WTC11 (cell line): Measurements from ENCODE around the gene ACSF3. TPM values are rescaled to one million over a fixed set of nuclear protein-coding genes. Genes with fewer than 3 reads are reported as not detected.

Experiments used
- ATAC-seq: fragments of 200-7000 bp; cut with Tn5 transposase; 2 replicates; pipeline ENCODE4 v1.10.0; 2021; ENCODE audit warnings: mild to moderate bottlenecking, moderate library complexity
- CTCF ChIA-PET: fragments of 300-600 bp; sonication (Branson Sonifier 250); formaldehyde crosslinking; loops from one replicate; lab custom pipeline; 2021; ENCODE audit warnings: antibody characterized with exemption; lab: Charles Lee
- POLR2A ChIA-PET: fragments of 350-600 bp; sonication (Branson Sonifier 250); formaldehyde crosslinking; loops from one replicate; lab custom pipeline; 2021; ENCODE audit warnings: antibody characterized with exemption; lab: Charles Lee
- DNase-seq: peaks from one replicate; pipeline ENCODE4 v3.0.0; 2021; ENCODE audit warnings: low spot score
- H3K27ac Mint-ChIP-seq: 2 replicates; pipeline ENCODE4 v1.8.0; 2021; ENCODE audit warnings: mixed read lengths
- H3K27me3 Mint-ChIP-seq: 2 replicates; pipeline ENCODE4 v1.8.0; 2021; ENCODE audit warnings: low read depth, mild to moderate bottlenecking, moderate library complexity, mixed read lengths
- H3K36me3 Mint-ChIP-seq: 2 replicates; pipeline ENCODE4 v1.8.0; 2021; ENCODE audit warnings: mixed read lengths
- H3K4me1 Mint-ChIP-seq: 2 replicates; pipeline ENCODE4 v1.8.0; 2022; ENCODE audit warnings: mixed read lengths
- H3K4me3 Mint-ChIP-seq: 2 replicates; pipeline ENCODE4 v1.8.0; 2021; ENCODE audit warnings: mild to moderate bottlenecking, moderate library complexity, mixed read lengths
- H3K9me3 Mint-ChIP-seq: 2 replicates; pipeline ENCODE4 v1.8.0; 2021; ENCODE audit warnings: mixed read lengths
- CBFB ChIP-seq: sonication (generic); formaldehyde crosslinking; IDR thresholded peaks from 2 replicates; pipeline ENCODE4 v1.8.1; 2022; ENCODE audit warnings: mild to moderate bottlenecking, low read depth, missing genetic modification reagents
- CREM ChIP-seq: sonication (generic); formaldehyde crosslinking; IDR thresholded peaks from 2 replicates; pipeline ENCODE4 v1.8.1; 2022; ENCODE audit warnings: mild to moderate bottlenecking, missing genetic modification reagents, moderate library complexity
- E2F4 ChIP-seq: sonication (generic); formaldehyde crosslinking; IDR thresholded peaks from 2 replicates; pipeline ENCODE4 v1.8.1; 2022; ENCODE audit warnings: low read depth, mild to moderate bottlenecking, moderate library complexity, missing genetic modification reagents, borderline replicate concordance
- EMX1 ChIP-seq: fragments of 250-450 bp; sonication (Bioruptor Pico); IDR thresholded peaks from 2 replicates; pipeline ENCODE4 v1.8.0; 2021; ENCODE audit warnings: mild to moderate bottlenecking
- HMGA2 ChIP-seq: fragments of 250-450 bp; sonication (Bioruptor Pico); IDR thresholded peaks from 2 replicates; pipeline ENCODE4 v1.4.0; 2021; ENCODE audit warnings: mild to moderate bottlenecking, moderate library complexity
- IRF2 ChIP-seq: sonication (generic); formaldehyde crosslinking; IDR thresholded peaks from 2 replicates; pipeline ENCODE4 v1.8.0; 2022; ENCODE audit warnings: low read depth, missing genetic modification reagents, borderline replicate concordance
- MYBL2 ChIP-seq: sonication (generic); formaldehyde crosslinking; IDR thresholded peaks from 2 replicates; pipeline ENCODE4 v1.8.1; 2023; ENCODE audit warnings: mild to moderate bottlenecking, moderate library complexity, missing genetic modification reagents
- NFYB ChIP-seq: sonication (generic); formaldehyde crosslinking; conservative IDR thresholded peaks from 2 replicates; pipeline ENCODE4 v1.8.0; 2022; ENCODE audit warnings: low read depth, missing genetic modification reagents
- NR3C1 ChIP-seq: sonication (generic); formaldehyde crosslinking; conservative IDR thresholded peaks from 2 replicates; pipeline ENCODE4 v1.8.1; 2023; ENCODE audit warnings: low read depth, mild to moderate bottlenecking, missing genetic modification reagents
- OVOL2 ChIP-seq: fragments of 250-450 bp; sonication (Bioruptor Pico); IDR thresholded peaks from 2 replicates; pipeline ENCODE4 v1.9.0; 2021; ENCODE audit warnings: mild to moderate bottlenecking, borderline replicate concordance
- PRRX2 ChIP-seq: fragments of 250-450 bp; sonication (Bioruptor Pico); IDR thresholded peaks from 2 replicates; pipeline ENCODE4 v1.8.0; 2021; ENCODE audit warnings: mild to moderate bottlenecking
- SMAD3 ChIP-seq: sonication (generic); formaldehyde crosslinking; IDR thresholded peaks from 2 replicates; pipeline ENCODE4 v1.8.0; 2022; ENCODE audit warnings: missing genetic modification reagents, mild to moderate bottlenecking, borderline replicate concordance
- SMAD4 ChIP-seq: sonication (generic); formaldehyde crosslinking; IDR thresholded peaks from 2 replicates; pipeline ENCODE4 v1.8.0; 2022; ENCODE audit warnings: mild to moderate bottlenecking, missing genetic modification reagents
- SP1 ChIP-seq: sonication (generic); formaldehyde crosslinking; conservative IDR thresholded peaks from 2 replicates; pipeline ENCODE4 v1.8.1; 2022; ENCODE audit warnings: missing genetic modification reagents
- TP53 ChIP-seq: sonication (generic); formaldehyde crosslinking; IDR thresholded peaks from 2 replicates; pipeline ENCODE4 v1.8.1; 2023; ENCODE audit warnings: mild to moderate bottlenecking, missing genetic modification reagents
- USF1 ChIP-seq: sonication (generic); formaldehyde crosslinking; IDR thresholded peaks from 2 replicates; pipeline ENCODE4 v1.8.0; 2022; ENCODE audit warnings: mild to moderate bottlenecking, missing genetic modification reagents
- ZNF232 ChIP-seq: sonication (generic); formaldehyde crosslinking; IDR thresholded peaks from 2 replicates; pipeline ENCODE4 v1.8.0; 2022; ENCODE audit warnings: mild to moderate bottlenecking, missing genetic modification reagents
- ZNF263 ChIP-seq: sonication (generic); formaldehyde crosslinking; IDR thresholded peaks from 2 replicates; pipeline ENCODE4 v1.8.1; 2022; ENCODE audit warnings: low read depth, mild to moderate bottlenecking, moderate library complexity, missing genetic modification reagents
- total RNA-seq: library from RNA; stranded (reverse); gene quantifications from 3 replicates; pipeline ENCODE4 v1.2.3, GENCODE V29; 2021
- TF ChIP-seq, protein P1 (sequence below): sonication (generic); formaldehyde crosslinking; IDR thresholded peaks from 2 replicates; pipeline ENCODE4 v1.8.0; 2023; ENCODE audit warnings: missing genetic modification reagents, mild to moderate bottlenecking, borderline replicate concordance
- TF ChIP-seq, protein P2 (sequence below): fragments of 250-450 bp; sonication (Bioruptor Pico); IDR thresholded peaks from 2 replicates; pipeline ENCODE4 v1.9.0; 2021; ENCODE audit warnings: moderate library complexity, mild to moderate bottlenecking, inconsistent platforms, borderline replicate concordance
- TF ChIP-seq, protein P3 (sequence below): sonication (generic); formaldehyde crosslinking; IDR thresholded peaks from 2 replicates; pipeline ENCODE4 v1.8.0; 2023; ENCODE audit warnings: missing genetic modification reagents
- TF ChIP-seq, protein P4 (sequence below): fragments of 250-450 bp; sonication (Bioruptor Pico); IDR thresholded peaks from 2 replicates; pipeline ENCODE4 v2.1.2; 2022; ENCODE audit warnings: mild to moderate bottlenecking, moderate library complexity

Gene ACSF3
- total RNA-seq, 1 experiment from 2014 or later, result 22.9 TPM

DNA sequence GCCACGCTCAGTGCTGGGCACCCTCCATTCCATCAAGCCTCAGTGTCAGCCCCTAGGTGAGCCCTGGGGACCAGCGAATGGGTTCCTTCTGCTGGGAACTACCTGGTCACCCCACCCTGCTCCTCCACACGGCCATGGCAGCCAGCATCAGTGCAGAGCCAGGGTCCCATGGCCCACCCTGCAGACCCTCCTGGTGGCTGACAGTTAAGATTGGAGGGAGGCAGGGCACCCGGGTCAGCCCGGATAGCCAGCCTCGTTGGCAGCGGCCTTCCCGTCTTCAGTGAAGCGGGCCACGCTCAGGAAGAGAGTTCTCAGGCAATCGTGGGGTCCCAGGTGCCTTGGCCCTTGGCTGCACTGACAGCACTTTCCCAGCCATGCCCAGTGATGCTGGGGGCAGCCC is 37.1 kb upstream of the ACSF3 start (continued):
- TF ChIP-seq, protein P1, sequence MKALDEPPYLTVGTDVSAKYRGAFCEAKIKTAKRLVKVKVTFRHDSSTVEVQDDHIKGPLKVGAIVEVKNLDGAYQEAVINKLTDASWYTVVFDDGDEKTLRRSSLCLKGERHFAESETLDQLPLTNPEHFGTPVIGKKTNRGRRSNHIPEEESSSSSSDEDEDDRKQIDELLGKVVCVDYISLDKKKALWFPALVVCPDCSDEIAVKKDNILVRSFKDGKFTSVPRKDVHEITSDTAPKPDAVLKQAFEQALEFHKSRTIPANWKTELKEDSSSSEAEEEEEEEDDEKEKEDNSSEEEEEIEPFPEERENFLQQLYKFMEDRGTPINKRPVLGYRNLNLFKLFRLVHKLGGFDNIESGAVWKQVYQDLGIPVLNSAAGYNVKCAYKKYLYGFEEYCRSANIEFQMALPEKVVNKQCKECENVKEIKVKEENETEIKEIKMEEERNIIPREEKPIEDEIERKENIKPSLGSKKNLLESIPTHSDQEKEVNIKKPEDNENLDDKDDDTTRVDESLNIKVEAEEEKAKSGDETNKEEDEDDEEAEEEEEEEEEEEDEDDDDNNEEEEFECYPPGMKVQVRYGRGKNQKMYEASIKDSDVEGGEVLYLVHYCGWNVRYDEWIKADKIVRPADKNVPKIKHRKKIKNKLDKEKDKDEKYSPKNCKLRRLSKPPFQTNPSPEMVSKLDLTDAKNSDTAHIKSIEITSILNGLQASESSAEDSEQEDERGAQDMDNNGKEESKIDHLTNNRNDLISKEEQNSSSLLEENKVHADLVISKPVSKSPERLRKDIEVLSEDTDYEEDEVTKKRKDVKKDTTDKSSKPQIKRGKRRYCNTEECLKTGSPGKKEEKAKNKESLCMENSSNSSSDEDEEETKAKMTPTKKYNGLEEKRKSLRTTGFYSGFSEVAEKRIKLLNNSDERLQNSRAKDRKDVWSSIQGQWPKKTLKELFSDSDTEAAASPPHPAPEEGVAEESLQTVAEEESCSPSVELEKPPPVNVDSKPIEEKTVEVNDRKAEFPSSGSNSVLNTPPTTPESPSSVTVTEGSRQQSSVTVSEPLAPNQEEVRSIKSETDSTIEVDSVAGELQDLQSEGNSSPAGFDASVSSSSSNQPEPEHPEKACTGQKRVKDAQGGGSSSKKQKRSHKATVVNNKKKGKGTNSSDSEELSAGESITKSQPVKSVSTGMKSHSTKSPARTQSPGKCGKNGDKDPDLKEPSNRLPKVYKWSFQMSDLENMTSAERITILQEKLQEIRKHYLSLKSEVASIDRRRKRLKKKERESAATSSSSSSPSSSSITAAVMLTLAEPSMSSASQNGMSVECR (CRISPR knock-in tag), result no peak
- TF ChIP-seq SP1 (no peak), EMX1 (no peak), ZNF232 (CRISPR knock-in tag) (no peak), HMGA2 (no peak), OVOL2 (CRISPR knock-in tag) (no peak)
- TF ChIP-seq, all 79 proteins: peak for 0

- CTCF ChIA-PET, result interaction anchor here (1.2 kb wide), 2 partner anchors 10 to 320 kb away, joined by 3 to 5 read pairs; no protein-coding TSS in a partner anchor
- no peaks in the 10 kb centered on the region for H3K27me3 Mint-ChIP-seq
Measured at GRCh38 chr16:89057738-89058137, 35.9 kb upstream of the ACSF3 start.

GRCh38 chr16:89058812-89059211 is 34.8 kb upstream of the ACSF3 start:
- no peaks in the 10 kb centered on the region for H3K36me3 Mint-ChIP-seq

More at GRCh38 chr16:89057738-89058137, 35.9 kb upstream of the ACSF3 start:
- H3K36me3 Mint-ChIP-seq, result no peaks in the 10 kb centered on the region
- no peaks in the 10 kb centered on the region for H3K9me3 Mint-ChIP-seq
- H3K4me3 Mint-ChIP-seq, result no peak overlapping the region
- no peak for ATAC-seq
- H3K27ac Mint-ChIP-seq, result no peak overlapping the region
- POLR2A ChIA-PET, result interaction anchor here (0.5 kb wide), 1 partner anchor 227 kb away, joined by 3 read pairs; no protein-coding TSS in a partner anchor
- H3K4me1 Mint-ChIP-seq, result no peaks in the 10 kb centered on the region
- DNase-seq, result no peak
- TF ChIP-seq NR3C1 (CRISPR knock-in tag), result no peak
- TF ChIP-seq HMGA2, result no peak
- TF ChIP-seq, all 79 proteins: peak for 0

GRCh38 chr16:89060207-89060794 is 33.4 kb upstream of the ACSF3 start:
- TF ChIP-seq PRRX2 (CRISPR knock-in tag) (no peak), MYBL2 (CRISPR knock-in tag) (no peak), USF1 (CRISPR knock-in tag) (no peak), E2F4 (no peak)
- TF ChIP-seq, protein P2, sequence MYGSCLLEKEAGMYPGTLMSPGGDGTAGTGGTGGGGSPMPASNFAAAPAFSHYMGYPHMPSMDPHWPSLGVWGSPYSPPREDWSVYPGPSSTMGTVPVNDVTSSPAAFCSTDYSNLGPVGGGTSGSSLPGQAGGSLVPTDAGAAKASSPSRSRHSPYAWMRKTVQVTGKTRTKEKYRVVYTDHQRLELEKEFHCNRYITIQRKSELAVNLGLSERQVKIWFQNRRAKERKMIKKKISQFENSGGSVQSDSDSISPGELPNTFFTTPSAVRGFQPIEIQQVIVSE, result no peak
- H3K4me3 Mint-ChIP-seq, result no peak overlapping the region
- DNase-seq, result no peak
- H3K4me1 Mint-ChIP-seq, result no peaks in the 10 kb centered on the region
- H3K9me3 Mint-ChIP-seq, result no peaks in the 10 kb centered on the region
- POLR2A ChIA-PET, result interaction anchor here (0.6 kb wide), 1 partner anchor 120 kb away, joined by 3 read pairs; no protein-coding TSS in a partner anchor
- CTCF ChIA-PET, result interaction anchor here (0.6 kb wide), 1 partner anchor 323 kb away, joined by 4 read pairs; no protein-coding TSS in a partner anchor
- H3K27ac Mint-ChIP-seq, result no peak overlapping the region
- ATAC-seq, result no peak
- H3K27me3 Mint-ChIP-seq, result no peaks in the 10 kb centered on the region
- no peaks in the 10 kb centered on the region for H3K36me3 Mint-ChIP-seq

More at GRCh38 chr16:89058812-89059211, 34.8 kb upstream of the ACSF3 start:
- TF ChIP-seq CREM (CRISPR knock-in tag) (no peak), SMAD4 (no peak), NFYB (CRISPR knock-in tag) (no peak), MYBL2 (CRISPR knock-in tag) (no peak), IRF2 (CRISPR knock-in tag) (no peak), ZNF263 (CRISPR knock-in tag) (no peak), CBFB (CRISPR knock-in tag) (no peak), TP53 (CRISPR knock-in tag) (no peak), SMAD3 (CRISPR knock-in tag) (no peak)
- TF ChIP-seq, protein P3, sequence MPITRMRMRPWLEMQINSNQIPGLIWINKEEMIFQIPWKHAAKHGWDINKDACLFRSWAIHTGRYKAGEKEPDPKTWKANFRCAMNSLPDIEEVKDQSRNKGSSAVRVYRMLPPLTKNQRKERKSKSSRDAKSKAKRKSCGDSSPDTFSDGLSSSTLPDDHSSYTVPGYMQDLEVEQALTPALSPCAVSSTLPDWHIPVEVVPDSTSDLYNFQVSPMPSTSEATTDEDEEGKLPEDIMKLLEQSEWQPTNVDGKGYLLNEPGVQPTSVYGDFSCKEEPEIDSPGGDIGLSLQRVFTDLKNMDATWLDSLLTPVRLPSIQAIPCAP (CRISPR knock-in tag), result no peak
- TF ChIP-seq, protein P4, sequence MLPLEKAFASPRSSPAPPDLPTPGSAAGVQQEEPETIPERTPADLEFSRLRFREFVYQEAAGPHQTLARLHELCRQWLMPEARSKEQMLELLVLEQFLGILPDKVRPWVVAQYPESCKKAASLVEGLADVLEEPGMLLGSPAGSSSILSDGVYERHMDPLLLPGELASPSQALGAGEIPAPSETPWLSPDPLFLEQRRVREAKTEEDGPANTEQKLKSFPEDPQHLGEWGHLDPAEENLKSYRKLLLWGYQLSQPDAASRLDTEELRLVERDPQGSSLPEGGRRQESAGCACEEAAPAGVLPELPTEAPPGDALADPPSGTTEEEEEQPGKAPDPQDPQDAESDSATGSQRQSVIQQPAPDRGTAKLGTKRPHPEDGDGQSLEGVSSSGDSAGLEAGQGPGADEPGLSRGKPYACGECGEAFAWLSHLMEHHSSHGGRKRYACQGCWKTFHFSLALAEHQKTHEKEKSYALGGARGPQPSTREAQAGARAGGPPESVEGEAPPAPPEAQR, result no peak
- Mint-ChIP-seq H3K4me3 (no peak overlapping the region), H3K4me1 (no peaks in the 10 kb centered on the region), H3K27ac (no peak overlapping the region), H3K27me3 (no peaks in the 10 kb centered on the region), H3K9me3 (no peaks in the 10 kb centered on the region)
- DNase-seq (no peak), ATAC-seq (no peak)
- POLR2A ChIA-PET, result no interaction called here
- CTCF ChIA-PET, result interaction anchor here (0.8 kb wide), 1 partner anchor 108 kb away, joined by 5 read pairs; no protein-coding TSS in a partner anchor
